AG09309 (cell line): ENCODE measurements around the gene CDON.

Experiments used
- DNase-seq: peaks from one replicate; pipeline ENCODE4 v3.0.0-alpha.2; 2010; ENCODE audit warnings: low read depth
- H3K4me3 ChIP-seq: 2 replicates; pipeline ENCODE4 v1.5.1; 2011; ENCODE audit warnings: mild to moderate bottlenecking, low read depth, low read length, moderate library complexity; ENCODE audit not compliant: control insufficient read depth
- CTCF ChIP-seq: IDR thresholded peaks from 2 replicates; pipeline ENCODE4 v1.5.1; 2011; ENCODE audit warnings: mild to moderate bottlenecking, low read depth, low read length, inconsistent platforms; ENCODE audit not compliant: insufficient read depth, control insufficient read depth; ENCODE audit errors: missing control alignments

The CDON gene

DNA sequence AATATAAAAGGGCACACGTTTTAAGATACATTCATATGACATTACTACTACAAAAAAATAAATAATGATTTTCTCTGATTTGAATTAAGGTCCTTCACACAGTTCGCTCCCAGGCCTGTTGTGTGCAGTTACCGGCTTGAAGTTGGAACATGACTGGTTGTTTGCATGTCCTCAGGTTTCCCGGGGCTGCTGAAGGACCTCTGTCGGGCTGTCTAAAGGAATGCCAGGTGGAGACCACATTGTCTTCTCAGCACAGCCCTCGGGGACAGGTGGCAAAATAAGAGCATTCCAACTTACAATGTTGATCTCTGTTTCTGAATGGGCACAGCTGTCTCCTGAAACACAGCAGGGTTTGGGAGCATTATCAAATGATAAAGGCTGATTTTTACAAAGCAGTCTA is 101.9 kb downstream of the CDON start:
- TF ChIP-seq CTCF, result no peak
- no peak for DNase-seq
- no peak overlapping the region for H3K4me3 ChIP-seq

GRCh38 chr11:125959931-125960330 is 102.7 kb downstream of the CDON start:
- H3K4me3 ChIP-seq, result no peak overlapping the region
- TF ChIP-seq CTCF, result no peak
- no peak for DNase-seq

DNA sequence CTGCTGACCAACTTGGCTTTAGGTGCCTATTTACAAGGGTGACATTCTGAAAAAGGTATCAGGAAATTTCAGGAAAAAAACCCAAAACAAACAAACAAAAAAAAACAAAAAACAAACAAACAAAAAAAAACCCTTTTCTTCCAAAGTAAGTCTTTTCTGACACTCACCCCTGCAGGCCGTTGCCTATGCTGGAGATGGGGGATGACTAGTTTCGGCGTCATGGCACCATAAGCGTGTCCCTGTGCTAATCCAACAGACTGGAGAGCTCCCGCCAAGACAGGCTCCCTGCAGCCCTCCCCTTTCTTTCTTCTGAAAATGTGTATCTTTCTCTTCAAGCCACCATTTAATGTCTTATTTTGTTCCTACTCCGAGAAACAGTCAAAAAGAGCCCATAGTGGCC is 103.2 kb downstream of the CDON start:
- DNase-seq, result no peak
- H3K4me3 ChIP-seq, result no peak overlapping the region
- no peak for TF ChIP-seq CTCF

DNA sequence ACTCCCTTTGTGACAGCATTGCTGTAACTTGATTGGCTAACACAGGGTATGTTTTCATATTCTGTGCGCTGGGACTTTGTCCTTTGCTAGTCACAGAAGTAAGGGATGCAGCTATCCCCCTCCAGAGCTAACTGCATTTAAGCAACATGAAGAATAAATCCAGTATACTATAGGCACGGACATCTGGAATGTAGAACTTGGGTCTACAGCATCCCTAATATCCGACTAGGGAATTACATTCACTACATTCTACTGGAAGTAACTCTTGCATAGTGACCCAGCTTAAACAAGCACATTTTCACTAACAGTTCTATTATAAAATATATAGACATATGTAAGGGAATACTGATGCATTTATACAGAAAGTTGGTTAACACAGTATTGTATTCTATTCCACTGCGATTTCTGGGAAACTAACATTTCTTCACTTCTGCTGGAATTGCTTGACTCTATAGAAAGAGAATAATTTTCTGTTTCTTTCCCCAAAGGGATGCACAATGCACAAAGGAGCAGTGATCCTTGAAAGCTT is 103.7 kb downstream of the CDON start:
- DNase-seq, result no peak
- TF ChIP-seq CTCF, result no peak
- H3K4me3 ChIP-seq, result no peak overlapping the region

DNA sequence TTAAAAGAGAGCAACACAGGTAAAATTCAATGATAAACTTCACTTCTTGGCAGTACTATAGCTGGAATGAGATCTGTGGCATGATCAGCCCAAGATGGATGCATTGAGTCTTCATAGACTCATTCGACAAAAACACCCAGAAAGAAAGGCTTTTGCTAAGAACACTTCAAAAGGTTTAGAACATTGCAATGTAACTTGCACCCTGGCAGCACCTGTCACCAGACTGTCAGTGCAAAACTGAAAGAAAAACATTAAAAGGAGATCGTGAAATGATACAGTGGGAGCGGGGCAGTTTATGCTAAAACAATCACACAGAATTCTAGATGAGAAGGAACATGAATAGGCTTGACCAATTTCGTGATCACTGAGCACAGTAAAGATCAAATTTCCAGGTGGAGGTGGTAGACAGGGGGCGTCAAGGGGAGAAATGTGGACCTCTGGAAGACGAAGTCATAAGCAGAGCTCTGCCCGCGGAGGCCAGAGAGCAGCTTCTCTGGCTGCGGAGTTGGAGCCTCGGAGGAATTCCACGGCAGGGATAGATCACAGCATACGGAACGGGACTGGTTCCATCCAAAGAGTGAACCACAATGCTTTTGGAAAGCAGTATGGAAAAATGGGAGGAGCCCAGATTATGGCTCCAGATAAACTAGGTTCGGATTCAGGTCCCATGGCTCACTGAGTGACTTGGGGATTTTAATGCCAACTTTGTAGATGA is 104.9 kb downstream of the CDON start:
- no peak for DNase-seq
- no peak overlapping the region for H3K4me3 ChIP-seq
- TF ChIP-seq CTCF, result no peak

- no peak for DNase-seq
- TF ChIP-seq CTCF, result no peak
- H3K4me3 ChIP-seq, result no peak overlapping the region
Measured at GRCh38 chr11:125956391-125957134, 106.1 kb downstream of the CDON start.
